H7 (cell line): ENCODE results near the gene HOXD8. TPM values are rescaled to one million over a fixed set of nuclear protein-coding genes. Genes with fewer than 3 reads are reported as not detected.

ENCODE experiments used
- DNase-seq: peaks from one replicate; pipeline ENCODE4 v3.0.0; 2012
- H3K27me3 ChIP-seq: 2 replicates; pipeline ENCODE4 v1.6.0; 2011; ENCODE audit warnings: mild to moderate bottlenecking, low read length; ENCODE audit not compliant: control insufficient read depth, insufficient read depth
- H3K36me3 ChIP-seq: replicated peaks from 2 replicates; pipeline ENCODE4 v1.5.1; 2011; ENCODE audit warnings: low read length; ENCODE audit not compliant: control insufficient read depth, insufficient read depth
- H3K4me3 ChIP-seq: 2 replicates; pipeline ENCODE4 v1.5.1; 2011; ENCODE audit warnings: low read depth, mild to moderate bottlenecking, control low read depth, low read length, moderate library complexity; ENCODE audit not compliant: insufficient read depth
- total RNA-seq: library from RNA; depleted of rRNA; stranded (reverse); fragments of >200 nt; shearing (Covaris generic); gene quantifications from 2 replicates; pipeline ENCODE4 v1.2.3, GENCODE V29; 2014

The HOXD8 gene
- total RNA-seq, 1 experiment from 2014 or later, result not detected

- H3K36me3 ChIP-seq, result no peaks in the 10 kb centered on the region
- peaks cover 100% of the 10 kb centered on the region for H3K27me3 ChIP-seq
- DNase-seq, result no peak
Measured at GRCh38 chr2:176123411-176124109, 5.9 kb upstream of the HOXD8 start.

GRCh38 chr2:176124110-176124946 lies 5.2 kb upstream of the HOXD8 start:
- peaks cover 100% of the 10 kb centered on the region for H3K27me3 ChIP-seq
- no peaks in the 10 kb centered on the region for H3K36me3 ChIP-seq
- peak; percentile 52 for DNase-seq
- H3K4me3 ChIP-seq, result no peak overlapping the region

More at GRCh38 chr2:176123411-176124109, 5.9 kb upstream of the HOXD8 start:
- no peak overlapping the region for H3K4me3 ChIP-seq

GRCh38 chr2:176124947-176125771 lies 4.3 kb upstream of the HOXD8 start:
- H3K36me3 ChIP-seq, result no peaks in the 10 kb centered on the region
- no peak overlapping the region for H3K4me3 ChIP-seq
- no peak for DNase-seq
- H3K27me3 ChIP-seq, result peaks cover 100% of the 10 kb centered on the region

- DNase-seq, result peak; percentile 53
- Histone ChIP-seq H3K4me3 (no peak overlapping the region), H3K27me3 (peaks cover 100% of the 10 kb centered on the region), H3K36me3 (no peaks in the 10 kb centered on the region)
Measured at GRCh38 chr2:176125772-176126054, 3.8 kb upstream of the HOXD8 start.

- Histone ChIP-seq H3K36me3 (no peaks in the 10 kb centered on the region), H3K4me3 (no peak overlapping the region), H3K27me3 (peaks cover 100% of the 10 kb centered on the region)
- DNase-seq, result peak; percentile 70
Measured at GRCh38 chr2:176126929-176127773, 2.4 kb upstream of the HOXD8 start.

- no peak overlapping the region for H3K4me3 ChIP-seq
- no peak for DNase-seq
Measured at GRCh38 chr2:176127774-176128072, 1.8 kb upstream of the HOXD8 start.

GRCh38 chr2:176128172-176128981 lies 1.1 kb upstream of the HOXD8 start:
- Histone ChIP-seq H3K27me3 (peaks cover 100% of the 10 kb centered on the region), H3K36me3 (no peaks in the 10 kb centered on the region), H3K4me3 (0 out of 2 replicates have a peak overlapping the region, but pooled peaks have one; percentile 4)
- peak; percentile 86 for DNase-seq

More at GRCh38 chr2:176127774-176128072, 1.8 kb upstream of the HOXD8 start:
- H3K27me3 ChIP-seq, result peaks cover 100% of the 10 kb centered on the region
- no peaks in the 10 kb centered on the region for H3K36me3 ChIP-seq

- Histone ChIP-seq H3K4me3 (peak overlapping the region; percentile 7; the same call in 1 of the 2 replicates), H3K27me3 (peaks cover 100% of the 10 kb centered on the region), H3K36me3 (no peaks in the 10 kb centered on the region)
- DNase-seq, result no peak
Measured at GRCh38 chr2:176129813-176130146, 275 bp downstream of the HOXD8 start.

- peaks cover 100% of the 10 kb centered on the region for H3K27me3 ChIP-seq
- DNase-seq, result peak; percentile 86
- H3K4me3 ChIP-seq, result peak overlapping the region; percentile 7; the same call in 1 of the 2 replicates
- H3K36me3 ChIP-seq, result no peaks in the 10 kb centered on the region
Measured at GRCh38 chr2:176130147-176130956, 847 bp downstream of the HOXD8 start.

- DNase-seq, result no peak
- Histone ChIP-seq H3K36me3 (no peaks in the 10 kb centered on the region), H3K4me3 (no peak overlapping the region), H3K27me3 (peaks cover 100% of the 10 kb centered on the region)
Measured at GRCh38 chr2:176130957-176131847, 1.7 kb downstream of the HOXD8 start.

GRCh38 chr2:176131848-176132158 lies 2.3 kb downstream of the HOXD8 start:
- DNase-seq, result no peak
- H3K36me3 ChIP-seq, result no peaks in the 10 kb centered on the region
- no peak overlapping the region for H3K4me3 ChIP-seq
- peaks cover 100% of the 10 kb centered on the region for H3K27me3 ChIP-seq
